Neural progenitor cell (in vitro differentiated cells): ENCODE data around the gene KIF24. TPM values are rescaled to one million over a fixed set of nuclear protein-coding genes. Genes with fewer than 3 reads are reported as not detected.

Experiments used
- DNase-seq: peaks from one replicate; pipeline ENCODE4 v3.0.0-alpha.2; 2016; ENCODE audit warnings: low spot score
- H2AFZ ChIP-seq: fragments of 200-600 bp; sonication (generic); replicated peaks from 2 replicates; pipeline ENCODE4 v1.6.1; 2016; ENCODE audit warnings: antibody characterized with exemption
- H3F3A ChIP-seq: fragments of 200-600 bp; sonication (generic); 2 replicates; pipeline ENCODE4 v1.6.1; 2016; ENCODE audit warnings: antibody characterized with exemption, low read depth
- H3K27ac ChIP-seq: fragments of 200-600 bp; sonication (generic); 2 replicates; pipeline ENCODE4 v1.5.1; 2016; ENCODE audit warnings: mild to moderate bottlenecking
- H3K27me3 ChIP-seq: fragments of 200-600 bp; sonication (generic); 2 replicates; pipeline ENCODE4 v1.6.1; 2016; ENCODE audit warnings: mild to moderate bottlenecking, moderate library complexity
- H3K36me3 ChIP-seq: fragments of 200-600 bp; sonication (generic); 2 replicates; pipeline ENCODE4 v1.5.1; 2016
- H3K4me1 ChIP-seq: fragments of 200-600 bp; sonication (generic); 2 replicates; pipeline ENCODE4 v1.6.1; 2016; ENCODE audit warnings: mixed run types
- H3K4me2 ChIP-seq: fragments of 200-600 bp; sonication (generic); 2 replicates; pipeline ENCODE4 v1.6.1; 2016
- H3K4me3 ChIP-seq: fragments of 200-600 bp; sonication (generic); 2 replicates; pipeline ENCODE4 v1.5.1; 2016
- H3K79me2 ChIP-seq: fragments of 200-600 bp; sonication (generic); 2 replicates; pipeline ENCODE4 v1.6.1; 2016; ENCODE audit warnings: low read depth
- H3K9ac ChIP-seq: fragments of 200-600 bp; sonication (generic); 2 replicates; pipeline ENCODE4 v1.6.1; 2016
- H3K9me3 ChIP-seq: fragments of 200-600 bp; sonication (generic); 2 replicates; pipeline ENCODE4 v1.5.1; 2016; ENCODE audit warnings: low read depth
- H4K20me1 ChIP-seq: fragments of 200-600 bp; sonication (generic); 2 replicates; pipeline ENCODE4 v1.6.1; 2016; ENCODE audit warnings: low read depth
- H3K27ac Mint-ChIP-seq: 3 replicates; pipeline ENCODE4 v1.8.0; 2021; ENCODE audit warnings: mixed read lengths
- H3K27me3 Mint-ChIP-seq: 2 replicates; pipeline ENCODE4 v1.8.0; 2022; ENCODE audit warnings: low read depth, mild to moderate bottlenecking, inconsistent platforms, moderate library complexity, mixed read lengths; ENCODE audit not compliant: insufficient read depth
- H3K36me3 Mint-ChIP-seq: 3 replicates; pipeline ENCODE4 v1.8.0; 2021; ENCODE audit warnings: mixed read lengths
- H3K4me1 Mint-ChIP-seq: 3 replicates; pipeline ENCODE4 v1.8.0; 2021; ENCODE audit warnings: mixed read lengths
- H3K4me3 Mint-ChIP-seq: 3 replicates; pipeline ENCODE4 v1.8.0; 2021; ENCODE audit warnings: mild to moderate bottlenecking, moderate library complexity, mixed read lengths
- H3K9me3 Mint-ChIP-seq: 3 replicates; pipeline ENCODE4 v1.8.0; 2020; ENCODE audit warnings: mixed read lengths
- EZH2 ChIP-seq: fragments of 200-600 bp; sonication (generic); IDR thresholded peaks from 2 replicates; pipeline ENCODE4 v1.6.1; 2017; ENCODE audit warnings: antibody characterized with exemption, mild to moderate bottlenecking, moderate library complexity
- EZH2phosphoT487 ChIP-seq: fragments of 200-600 bp; sonication (generic); IDR thresholded peaks from 2 replicates; pipeline ENCODE4 v1.6.1; 2017; ENCODE audit warnings: antibody characterized with exemption
- small RNA-seq: library from RNA; depleted of rRNA; stranded (forward); fragments of <200 nt; gene quantifications from one replicate; pipeline ENCODE3, GENCODE V24; 2015
- total RNA-seq: library from RNA; depleted of rRNA; stranded (reverse); fragments of >200 nt; gene quantifications from 2 replicates; pipeline ENCODE4 v1.2.3, GENCODE V29; 2015; ENCODE audit warnings: low replicate concordance
- TF ChIP-seq, protein P1 (sequence below): fragments of 200-600 bp; sonication (generic); IDR thresholded peaks from 2 replicates; pipeline ENCODE4 v1.5.1; 2017; ENCODE audit warnings: antibody characterized with exemption, mild to moderate bottlenecking

KIF24 gene
- total RNA-seq, 1 donor from 2014 or later, result 9.4 TPM

DNA sequence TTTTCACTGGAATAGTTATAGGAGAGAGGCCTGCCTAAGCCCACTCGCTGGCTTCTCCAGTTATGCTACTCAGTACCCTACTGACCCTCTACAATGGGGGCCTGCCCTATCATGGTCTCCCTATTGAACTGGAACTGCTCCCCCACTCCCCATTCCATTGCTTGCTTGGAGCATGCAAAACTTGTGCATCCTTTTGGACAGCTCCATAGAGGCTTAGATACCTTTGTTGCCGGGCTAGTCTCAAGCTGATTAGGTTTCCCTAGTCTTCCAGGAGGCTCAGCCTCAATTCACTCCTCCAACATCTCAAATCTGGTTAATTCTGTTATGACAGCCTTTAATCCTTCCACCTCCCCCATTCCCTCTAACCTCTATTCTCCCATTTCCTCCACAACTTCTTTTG lies 39.9 kb downstream of the KIF24 start:
- no peak overlapping the region for H2AFZ ChIP-seq
- peaks cover 10% of the 10 kb centered on the region for H3F3A ChIP-seq
- H3K36me3 Mint-ChIP-seq, result peaks cover 17% of the 10 kb centered on the region
- no peaks in the 10 kb centered on the region for H3K4me1 Mint-ChIP-seq
- no peaks in the 10 kb centered on the region for H3K79me2 ChIP-seq
- no peak overlapping the region for H3K4me3 ChIP-seq
- H3K36me3 ChIP-seq, result no peaks in the 10 kb centered on the region
- no peaks in the 10 kb centered on the region for H3K9me3 ChIP-seq
- H3K27ac Mint-ChIP-seq, result no peak overlapping the region
- H3K27me3 ChIP-seq, result no peaks in the 10 kb centered on the region
- H3K27me3 Mint-ChIP-seq, result no peaks in the 10 kb centered on the region
- peaks cover 7% of the 10 kb centered on the region for H4K20me1 ChIP-seq
- peaks cover 23% of the 10 kb centered on the region for H3K4me1 ChIP-seq
- H3K9ac ChIP-seq, result no peak overlapping the region
- no peak overlapping the region for H3K4me3 Mint-ChIP-seq
- no peaks in the 10 kb centered on the region for H3K9me3 Mint-ChIP-seq
- H3K4me2 ChIP-seq, result peak overlapping the region; percentile 60
- DNase-seq, result peak; percentile 53
- TF ChIP-seq EZH2phosphoT487 (no peak), EZH2 (no peak)
- TF ChIP-seq, protein P1, sequence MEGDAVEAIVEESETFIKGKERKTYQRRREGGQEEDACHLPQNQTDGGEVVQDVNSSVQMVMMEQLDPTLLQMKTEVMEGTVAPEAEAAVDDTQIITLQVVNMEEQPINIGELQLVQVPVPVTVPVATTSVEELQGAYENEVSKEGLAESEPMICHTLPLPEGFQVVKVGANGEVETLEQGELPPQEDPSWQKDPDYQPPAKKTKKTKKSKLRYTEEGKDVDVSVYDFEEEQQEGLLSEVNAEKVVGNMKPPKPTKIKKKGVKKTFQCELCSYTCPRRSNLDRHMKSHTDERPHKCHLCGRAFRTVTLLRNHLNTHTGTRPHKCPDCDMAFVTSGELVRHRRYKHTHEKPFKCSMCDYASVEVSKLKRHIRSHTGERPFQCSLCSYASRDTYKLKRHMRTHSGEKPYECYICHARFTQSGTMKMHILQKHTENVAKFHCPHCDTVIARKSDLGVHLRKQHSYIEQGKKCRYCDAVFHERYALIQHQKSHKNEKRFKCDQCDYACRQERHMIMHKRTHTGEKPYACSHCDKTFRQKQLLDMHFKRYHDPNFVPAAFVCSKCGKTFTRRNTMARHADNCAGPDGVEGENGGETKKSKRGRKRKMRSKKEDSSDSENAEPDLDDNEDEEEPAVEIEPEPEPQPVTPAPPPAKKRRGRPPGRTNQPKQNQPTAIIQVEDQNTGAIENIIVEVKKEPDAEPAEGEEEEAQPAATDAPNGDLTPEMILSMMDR, result no peak
- H3K27ac ChIP-seq, result no peak overlapping the region

DNA sequence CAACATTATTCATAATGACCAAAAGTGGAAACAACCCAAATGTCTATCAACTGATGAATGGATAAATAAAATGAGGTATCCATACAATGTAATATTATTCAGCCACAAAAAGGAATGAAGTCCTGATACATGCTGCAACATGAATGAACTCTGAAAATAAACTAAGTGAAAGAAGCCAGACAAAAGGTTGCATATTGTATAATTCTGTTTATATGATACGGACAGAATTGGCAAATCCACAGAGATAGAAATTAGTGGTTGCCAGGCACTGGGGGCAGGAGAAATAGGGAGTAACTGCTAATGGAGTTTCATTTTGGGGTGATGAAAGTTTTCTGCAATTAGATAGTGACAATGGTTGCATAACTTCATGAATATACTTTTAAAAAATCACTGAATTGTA lies 47.0 kb downstream of the KIF24 start:
- no peak for DNase-seq
- H3K4me1 ChIP-seq, result no peaks in the 10 kb centered on the region
- H3K36me3 ChIP-seq, result no peaks in the 10 kb centered on the region
- no peak overlapping the region for H3K4me3 ChIP-seq
- Mint-ChIP-seq H3K27me3 (no peaks in the 10 kb centered on the region), H3K4me3 (no peak overlapping the region), H3K9me3 (no peaks in the 10 kb centered on the region), H3K36me3 (peaks cover 17% of the 10 kb centered on the region), H3K27ac (no peak overlapping the region), H3K4me1 (no peaks in the 10 kb centered on the region)
- no peaks in the 10 kb centered on the region for H3K79me2 ChIP-seq
- H3F3A ChIP-seq, result no peaks in the 10 kb centered on the region
- H3K27ac ChIP-seq, result no peak overlapping the region
- H3K27me3 ChIP-seq, result no peaks in the 10 kb centered on the region
- no peak overlapping the region for H3K9ac ChIP-seq
- no peaks in the 10 kb centered on the region for H4K20me1 ChIP-seq
- H3K9me3 ChIP-seq, result no peaks in the 10 kb centered on the region
- H3K4me2 ChIP-seq, result no peak overlapping the region
- TF ChIP-seq EZH2phosphoT487 (no peak), EZH2 (no peak)
- H2AFZ ChIP-seq, result no peak overlapping the region

DNA sequence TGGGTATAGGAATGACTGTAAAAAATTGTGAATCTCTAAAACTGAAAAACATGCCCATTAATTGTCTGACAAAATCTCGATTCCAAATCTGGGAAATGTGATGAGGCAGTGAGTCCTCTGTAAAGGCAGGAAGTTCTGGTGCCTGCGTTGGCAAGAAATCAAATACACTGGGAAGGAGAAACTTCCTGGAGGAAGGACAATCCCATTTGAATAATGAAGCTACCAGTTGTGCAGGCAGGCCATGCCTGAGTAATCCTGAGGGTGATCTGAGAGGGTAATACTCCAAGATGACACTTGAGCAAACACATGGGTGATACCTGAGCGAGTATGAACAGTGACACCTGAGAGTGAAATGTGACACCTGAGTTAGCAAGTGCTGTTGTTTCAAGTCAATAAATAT lies 49.7 kb downstream of the KIF24 start:
- Mint-ChIP-seq H3K36me3 (peaks cover 10% of the 10 kb centered on the region), H3K4me3 (no peak overlapping the region), H3K27ac (no peak overlapping the region), H3K4me1 (no peaks in the 10 kb centered on the region), H3K9me3 (no peaks in the 10 kb centered on the region), H3K27me3 (no peaks in the 10 kb centered on the region)
- Histone ChIP-seq H3K27ac (no peak overlapping the region), H3K36me3 (no peaks in the 10 kb centered on the region), H3K9me3 (no peaks in the 10 kb centered on the region), H3K27me3 (no peaks in the 10 kb centered on the region), H3K9ac (no peak overlapping the region), H3K4me3 (no peak overlapping the region), H3K79me2 (no peaks in the 10 kb centered on the region), H3K4me2 (no peak overlapping the region), H3F3A (no peaks in the 10 kb centered on the region), H2AFZ (no peak overlapping the region), H4K20me1 (no peaks in the 10 kb centered on the region), H3K4me1 (no peaks in the 10 kb centered on the region)
- DNase-seq, result no peak
- TF ChIP-seq EZH2phosphoT487 (no peak), EZH2 (no peak)
- TF ChIP-seq, protein P1, result no peak

Small RNA genes lying within 50 kb of the gene (small RNA-seq; reads per million reads assigned to genes)
- not detected for gene RNU2-50P

Other genes starting within 250 kb of the KIF24 start
- gene DCAF12, start 202.6 kb downstream of the KIF24 start, total RNA-seq, result 37.6 and 41.0 TPM in 2 replicates
- 21.7 and 24.0 TPM in 2 replicates for gene UBAP1, start 150.2 kb downstream of the KIF24 start, total RNA-seq
- 23.4 and 33.1 TPM in 2 replicates for gene NUDT2, start 301 bp upstream of the KIF24 start, total RNA-seq
- 0.03 and 0.04 TPM in 2 replicates for gene MYORG, start 47.6 kb upstream of the KIF24 start, total RNA-seq
- 4.2 and 6.5 TPM in 2 replicates for gene FAM219A, start 129.3 kb upstream of the KIF24 start, total RNA-seq
- 0.52 and 1.3 TPM in 2 replicates for gene DNAI1, start 129.5 kb upstream of the KIF24 start, total RNA-seq
- gene ENHO, start 193.7 kb upstream of the KIF24 start, total RNA-seq, result 4.4 and 21.3 TPM in 2 replicates